Measurements from ENCODE around the gene NDUFS7.

DNA sequence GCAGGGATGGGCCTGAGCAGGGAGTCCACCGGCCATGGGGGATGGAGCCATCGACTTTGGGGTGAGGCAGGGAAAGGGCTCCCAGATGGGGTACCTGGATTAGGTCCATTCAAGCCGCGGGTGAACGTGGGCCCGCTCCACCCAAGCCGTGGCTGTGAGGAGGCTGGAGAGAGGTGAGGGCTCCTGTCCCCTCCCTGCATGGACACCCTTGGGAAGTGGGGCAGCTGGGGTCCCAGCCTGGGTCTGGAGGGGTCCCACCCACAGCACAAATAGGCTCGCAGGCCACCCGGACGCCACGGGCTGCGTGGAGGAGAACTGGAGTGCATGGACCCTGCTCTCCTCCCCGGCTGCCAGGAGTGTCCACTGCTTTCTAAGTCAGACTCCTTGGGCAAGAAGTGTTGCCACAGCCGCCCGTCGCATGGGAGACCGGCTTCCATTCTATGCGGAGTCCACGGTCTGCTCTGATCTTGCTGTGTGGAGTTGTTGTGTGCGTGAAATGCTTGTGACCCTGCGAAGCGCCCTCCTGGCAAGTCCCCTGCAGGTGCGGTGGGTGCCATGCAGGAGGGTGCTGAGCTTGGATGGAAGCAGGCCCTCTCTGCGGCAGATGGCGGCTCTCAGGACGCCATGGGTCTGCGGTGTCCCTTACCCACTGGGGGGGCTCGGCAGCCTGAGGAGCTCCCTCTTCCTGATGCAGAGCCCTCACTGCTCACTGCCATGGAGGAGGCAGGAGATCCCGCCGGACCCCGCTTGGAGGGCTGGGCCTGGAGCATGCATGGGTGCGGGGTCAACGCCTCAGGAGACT is 25.7 kb downstream of the NDUFS7 start:
- TF ChIP-seq, protein P1, sequence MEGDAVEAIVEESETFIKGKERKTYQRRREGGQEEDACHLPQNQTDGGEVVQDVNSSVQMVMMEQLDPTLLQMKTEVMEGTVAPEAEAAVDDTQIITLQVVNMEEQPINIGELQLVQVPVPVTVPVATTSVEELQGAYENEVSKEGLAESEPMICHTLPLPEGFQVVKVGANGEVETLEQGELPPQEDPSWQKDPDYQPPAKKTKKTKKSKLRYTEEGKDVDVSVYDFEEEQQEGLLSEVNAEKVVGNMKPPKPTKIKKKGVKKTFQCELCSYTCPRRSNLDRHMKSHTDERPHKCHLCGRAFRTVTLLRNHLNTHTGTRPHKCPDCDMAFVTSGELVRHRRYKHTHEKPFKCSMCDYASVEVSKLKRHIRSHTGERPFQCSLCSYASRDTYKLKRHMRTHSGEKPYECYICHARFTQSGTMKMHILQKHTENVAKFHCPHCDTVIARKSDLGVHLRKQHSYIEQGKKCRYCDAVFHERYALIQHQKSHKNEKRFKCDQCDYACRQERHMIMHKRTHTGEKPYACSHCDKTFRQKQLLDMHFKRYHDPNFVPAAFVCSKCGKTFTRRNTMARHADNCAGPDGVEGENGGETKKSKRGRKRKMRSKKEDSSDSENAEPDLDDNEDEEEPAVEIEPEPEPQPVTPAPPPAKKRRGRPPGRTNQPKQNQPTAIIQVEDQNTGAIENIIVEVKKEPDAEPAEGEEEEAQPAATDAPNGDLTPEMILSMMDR (IDR thresholded peaks at IDR 0.05) = no peak
- TF ChIP-seq EZH2phosphoT487 (IDR thresholded peaks at IDR 0.05) = no peak

Data from neural progenitor cell (in vitro differentiated cells).